HG02642 (cell line): ENCODE data around the gene ASIC4.

ENCODE experiments used
- ATAC-seq: cut with Tn5 transposase; IDR thresholded peaks from one replicate; pipeline ENCODE4 v1.9.1; 2021; ENCODE audit warnings: mild to moderate bottlenecking; ENCODE audit not compliant: unreplicated experiment, poor library complexity

ASIC4 gene

GRCh38 chr2:219548990-219549389, 34.7 kb downstream of the ASIC4 start:
- no peak for ATAC-seq

- no peak for ATAC-seq
These were observed 35.3 kb downstream of the ASIC4 start for GRCh38 chr2:219549619-219550018.

- ATAC-seq = peak; percentile 16
These were observed 37.4 kb downstream of the ASIC4 start for GRCh38 chr2:219551441-219552381.

- ATAC-seq = peak; percentile 90
These were observed 38.3 kb downstream of the ASIC4 start for GRCh38 chr2:219552382-219553167.

- no peak for ATAC-seq
These were observed 38.8 kb downstream of the ASIC4 start for GRCh38 chr2:219553168-219553417.

- no peak for ATAC-seq
These were observed 39.2 kb downstream of the ASIC4 start for GRCh38 chr2:219553463-219553963.

- no peak for ATAC-seq
These were observed 40.1 kb downstream of the ASIC4 start for GRCh38 chr2:219554350-219554749.

GRCh38 chr2:219555956-219556355, 41.7 kb downstream of the ASIC4 start:
- ATAC-seq = no peak

GRCh38 chr2:219556413-219556812, 42.1 kb downstream of the ASIC4 start:
- ATAC-seq = no peak

GRCh38 chr2:219557320-219557719, 43.0 kb downstream of the ASIC4 start:
- ATAC-seq = no peak

GRCh38 chr2:219557791-219558785, 43.8 kb downstream of the ASIC4 start:
- no peak for ATAC-seq

GRCh38 chr2:219559156-219559915, 45.1 kb downstream of the ASIC4 start:
- no peak for ATAC-seq

- peak; percentile 41 for ATAC-seq
These were observed 46.0 kb downstream of the ASIC4 start for GRCh38 chr2:219560037-219560892.

- no peak for ATAC-seq
These were observed 46.6 kb downstream of the ASIC4 start for GRCh38 chr2:219560893-219561178.

GRCh38 chr2:219561179-219562048, 47.1 kb downstream of the ASIC4 start:
- ATAC-seq = no peak

GRCh38 chr2:219562049-219563020, 48.1 kb downstream of the ASIC4 start:
- no peak for ATAC-seq
